HFF-Myc (cell line): Measurements from ENCODE around the gene SLC40A1.
"Not testable (repeated sequence)": the region's sequence is repeated elsewhere in the genome, so short reads cannot be mapped to it uniquely, and the experiment has no call there.

Experiments used
- DNase-seq: peaks from one replicate; pipeline ENCODE4 v3.0.0-alpha.2; 2011; ENCODE audit warnings: low read depth; ENCODE audit errors: extremely low read depth
- H3K4me3 ChIP-seq: replicated peaks from 2 replicates; pipeline ENCODE4 v1.5.1; 2011; ENCODE audit warnings: low read depth, mild to moderate bottlenecking, control low read depth, low read length
- CTCF ChIP-seq: IDR thresholded peaks from 2 replicates; pipeline ENCODE4 v1.5.1; 2012; ENCODE audit warnings: mild to moderate bottlenecking, low read depth, low read length, control low read depth; ENCODE audit errors: missing control alignments

Gene SLC40A1

GRCh38 chr2:189613077-189613636 is 32.6 kb upstream of the SLC40A1 start:
- peak; percentile 21 for DNase-seq
- no peak overlapping the region for H3K4me3 ChIP-seq
- TF ChIP-seq CTCF: no peak

GRCh38 chr2:189610700-189611099 is 30.1 kb upstream of the SLC40A1 start:
- DNase-seq: no peak
- TF ChIP-seq CTCF: no peak
- no peak overlapping the region for H3K4me3 ChIP-seq

DNA sequence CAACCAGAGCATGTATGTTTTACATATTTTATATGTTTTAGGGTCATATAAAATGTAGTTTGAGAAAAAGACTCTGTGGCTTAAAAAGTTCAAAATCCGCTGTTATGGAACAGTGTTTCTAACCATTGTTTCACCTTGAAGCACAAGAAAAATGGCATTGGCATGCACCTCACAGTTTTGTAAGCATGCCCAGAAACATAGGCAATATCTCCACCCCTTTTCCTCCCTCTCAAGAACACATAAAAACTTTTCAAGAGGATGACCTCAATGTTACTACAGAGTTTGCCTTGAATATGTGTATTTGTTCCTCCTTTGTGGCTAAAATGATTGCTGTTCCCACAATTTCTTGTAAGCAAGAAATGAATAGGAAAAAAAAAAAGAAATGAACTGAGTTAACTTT is 29.3 kb upstream of the SLC40A1 start:
- DNase-seq: no peak

DNA sequence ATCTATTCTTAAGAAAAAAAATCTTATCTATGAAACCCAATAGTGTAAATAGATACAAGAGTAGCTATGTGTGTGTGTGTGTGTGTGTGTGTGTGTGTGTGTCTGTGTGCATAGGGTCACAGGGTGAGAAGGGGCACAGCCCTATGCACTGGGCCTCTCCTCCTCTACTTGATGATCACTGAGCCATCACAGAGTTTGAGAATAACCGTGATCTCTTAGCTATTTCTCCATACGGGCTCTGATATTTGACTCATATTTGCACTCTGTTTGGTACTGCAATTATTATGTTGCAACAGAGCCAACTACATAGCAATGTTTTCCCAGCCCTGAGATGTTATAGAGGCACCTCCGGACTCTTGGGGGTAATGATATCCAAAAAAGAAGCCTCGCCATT is 28.8 kb upstream of the SLC40A1 start:
- no peak for TF ChIP-seq CTCF
- no peak for DNase-seq
- H3K4me3 ChIP-seq: no peak overlapping the region

More for the DNA sequence above, 29.3 kb upstream of the SLC40A1 start:
- H3K4me3 ChIP-seq: no peak overlapping the region
- no peak for TF ChIP-seq CTCF

GRCh38 chr2:189608795-189609422 is 28.3 kb upstream of the SLC40A1 start:
- H3K4me3 ChIP-seq: no peak overlapping the region
- no peak for TF ChIP-seq CTCF
- DNase-seq: no peak

- DNase-seq: no peak
- TF ChIP-seq CTCF: no peak
Observed at GRCh38 chr2:189608170-189608569, 27.6 kb upstream of the SLC40A1 start.

GRCh38 chr2:189602233-189602632 is 21.6 kb upstream of the SLC40A1 start:
- DNase-seq: no peak
- no peak for TF ChIP-seq CTCF
- H3K4me3 ChIP-seq: no peak overlapping the region

More at GRCh38 chr2:189608170-189608569, 27.6 kb upstream of the SLC40A1 start:
- no peak overlapping the region for H3K4me3 ChIP-seq

GRCh38 chr2:189601652-189602051 is 21.1 kb upstream of the SLC40A1 start:
- not testable (repeated sequence) for H3K4me3 ChIP-seq, DNase-seq
